HG03571 (cell line): ENCODE measurements around the gene MYH16.
"Not testable (repeated sequence)": the region's sequence is repeated elsewhere in the genome, so short reads cannot be mapped to it uniquely, and the experiment has no call there.

Source experiments
- ATAC-seq: cut with Tn5 transposase; IDR thresholded peaks from one replicate; pipeline ENCODE4 v1.9.1; 2021; ENCODE audit not compliant: unreplicated experiment

MYH16 gene

GRCh38 chr7:99272476-99273045, at the start of gene MYH16:
Gene MYH16 (plus strand): TSS chr7:99272839.
- ATAC-seq, result no peak

- not testable (repeated sequence) for ATAC-seq
Observed at GRCh38 chr7:99224263-99224898, 48.3 kb upstream of the MYH16 start.

- ATAC-seq, result no peak
Observed at GRCh38 chr7:99224899-99225265, 47.8 kb upstream of the MYH16 start.

- no peak for ATAC-seq
Observed at GRCh38 chr7:99229234-99229633, 43.4 kb upstream of the MYH16 start.

GRCh38 chr7:99232082-99232770, 40.4 kb upstream of the MYH16 start:
- ATAC-seq, result no peak

- ATAC-seq, result not testable (repeated sequence)
Observed at GRCh38 chr7:99232955-99233354, 39.7 kb upstream of the MYH16 start.

GRCh38 chr7:99234185-99234584, 38.5 kb upstream of the MYH16 start:
- ATAC-seq, result no peak

GRCh38 chr7:99235925-99236324, 36.7 kb upstream of the MYH16 start:
- ATAC-seq, result no peak

- not testable (repeated sequence) for ATAC-seq
Observed at GRCh38 chr7:99237876-99238275, 34.8 kb upstream of the MYH16 start.

- no peak for ATAC-seq
Observed at GRCh38 chr7:99238558-99239341, 33.9 kb upstream of the MYH16 start.

GRCh38 chr7:99242682-99243081, 30.0 kb upstream of the MYH16 start:
- no peak for ATAC-seq

- no peak for ATAC-seq
Observed at GRCh38 chr7:99243751-99244337, 28.8 kb upstream of the MYH16 start.

- no peak for ATAC-seq
Observed at GRCh38 chr7:99244939-99245338, 27.7 kb upstream of the MYH16 start.

GRCh38 chr7:99248391-99249095, 24.1 kb upstream of the MYH16 start:
- ATAC-seq, result no peak

- ATAC-seq, result no peak
Observed at GRCh38 chr7:99249985-99250575, 22.6 kb upstream of the MYH16 start.

GRCh38 chr7:99252166-99252895, 20.3 kb upstream of the MYH16 start:
- no peak for ATAC-seq

- ATAC-seq, result no peak
Observed at GRCh38 chr7:99253369-99253768, 19.3 kb upstream of the MYH16 start.

- ATAC-seq, result no peak
Observed at GRCh38 chr7:99254390-99254789, 18.2 kb upstream of the MYH16 start.

GRCh38 chr7:99255463-99255862, 17.2 kb upstream of the MYH16 start:
- no peak for ATAC-seq

GRCh38 chr7:99257065-99257464, 15.6 kb upstream of the MYH16 start:
- no peak for ATAC-seq
